SK-N-MC (cell line): ENCODE results near the gene RBM4.

Experiments
- EZH2 ChIP-seq: fragments of 200-600 bp; sonication (generic); IDR thresholded peaks from one replicate; pipeline ENCODE4 v1.6.1; 2017; ENCODE audit warnings: antibody characterized with exemption
- FOXP2 ChIP-seq: optimal IDR thresholded peaks from 2 replicates; pipeline ENCODE3; 2011; ENCODE audit warnings: mild to moderate bottlenecking, moderate library complexity; ENCODE audit not compliant: insufficient read depth; ENCODE audit errors: extremely low read length, control extremely low read depth
- POLR2AphosphoS5 ChIP-seq: IDR thresholded peaks from 2 replicates; pipeline ENCODE4 v1.6.1; 2012; ENCODE audit warnings: mild to moderate bottlenecking, low read depth, low read length, borderline replicate concordance

- TF ChIP-seq EZH2 (no peak), POLR2AphosphoS5 (peak; percentile 99), FOXP2 (peak; percentile 48)
Measured at GRCh38 chr11:66616379-66617154, 21.9 kb upstream of the RBM4 start, which contains the start of gene RBM14.
